Panc1 (cell line): ENCODE results near the gene SERPINF2. TPM values are rescaled to one million over a fixed set of nuclear protein-coding genes. Genes with fewer than 3 reads are reported as not detected.

ENCODE experiments used
- ATAC-seq: fragments of 200-7000 bp; cut with Tn5 transposase; 2 replicates; pipeline ENCODE4 v1.9.1; 2020; ENCODE audit warnings: mild to moderate bottlenecking, moderate library complexity
- BruUV-seq: library from RNA; stranded (reverse); fragments of 400-500 nt; replicated peaks from 2 replicates; lab custom pipeline; 2021; lab: Mats Ljungman, UMichigan
- CTCF ChIA-PET: fragments of 300-600 bp; sonication (Branson Sonifier 250); formaldehyde crosslinking; loops from one replicate; lab custom pipeline; 2022; ENCODE audit warnings: antibody characterized with exemption; lab: Charles Lee
- POLR2A ChIA-PET: fragments of 300-600 bp; sonication (Branson Sonifier 250); formaldehyde crosslinking; loops from one replicate; lab custom pipeline; 2022; ENCODE audit warnings: antibody characterized with exemption; lab: Charles Lee
- DNase-seq: peaks from one replicate; pipeline ENCODE4 v3.0.0-alpha.2; 2010; ENCODE audit warnings: low read depth, low spot score
- H3K27ac ChIP-seq: 2 replicates; pipeline ENCODE4 v1.5.1; 2011; ENCODE audit warnings: mild to moderate bottlenecking, low read length, inconsistent platforms
- H3K27me3 ChIP-seq: fragments of 200-500 bp; sonication (Bioruptor generic); 2 replicates; pipeline ENCODE4 v1.6.0; 2014; ENCODE audit warnings: low read length, inconsistent platforms; ENCODE audit not compliant: control insufficient read depth, insufficient read depth
- H3K36me3 ChIP-seq: fragments of 200-500 bp; sonication (Bioruptor generic); 2 replicates; pipeline ENCODE4 v1.5.1; 2014; ENCODE audit warnings: inconsistent platforms, mild to moderate bottlenecking, low read length, moderate library complexity; ENCODE audit not compliant: control insufficient read depth, insufficient read depth
- H3K4me1 ChIP-seq: 2 replicates; pipeline ENCODE4 v1.5.1; 2011; ENCODE audit warnings: inconsistent platforms, mild to moderate bottlenecking, low read length, moderate library complexity; ENCODE audit not compliant: control insufficient read depth, insufficient read depth
- H3K4me3 ChIP-seq, 2 experiments: 2 replicates each; pipeline ENCODE4 v1.5.1; 2011 to 2012; ENCODE audit warnings: low read depth in 2 of 2, low read length in 2 of 2, mild to moderate bottlenecking in 2 of 2, inconsistent platforms in 1 of 2, moderate library complexity in 1 of 2
- H3K9me3 ChIP-seq: fragments of 200-500 bp; sonication (Bioruptor generic); 2 replicates; pipeline ENCODE4 v1.5.1; 2014; ENCODE audit warnings: low read depth, mild to moderate bottlenecking, inconsistent platforms, low read length, moderate library complexity; ENCODE audit not compliant: control insufficient read depth, insufficient read depth
- POLR2AphosphoS5 ChIP-seq: IDR thresholded peaks from 2 replicates; pipeline ENCODE4 v1.6.1; 2012; ENCODE audit warnings: mild to moderate bottlenecking, low read depth, low read length, moderate library complexity
- SIN3A ChIP-seq: IDR thresholded peaks from 2 replicates; pipeline ENCODE4 v1.6.1; 2012; ENCODE audit warnings: low read depth, mild to moderate bottlenecking, low read length, moderate library complexity, borderline replicate concordance; ENCODE audit not compliant: insufficient read depth
- TCF7L2 ChIP-seq: IDR thresholded peaks from 2 replicates; pipeline ENCODE4 v1.6.1; 2011; ENCODE audit warnings: mild to moderate bottlenecking, low read depth, low read length, inconsistent platforms
- in situ Hi-C: cut with HindIII; loops from 2 replicates; pipeline ENCODE4 v1.10.0; 2016; ENCODE audit warnings: low sequenced_read_pairs, low pct_unique_long_range_greater_than_20kb
- intact Hi-C: fragments of 100-400 bp; cut with micrococcal nuclease; formaldehyde crosslinking; loops from one replicate; pipeline ENCODE4 v1.10.0; 2022; ENCODE audit not compliant: unreplicated experiment
- total RNA-seq: library from RNA; stranded (reverse); gene quantifications from one replicate; pipeline ENCODE4 v1.2.1, GENCODE V29; 2021; ENCODE audit not compliant: unreplicated experiment
- TF ChIP-seq, protein P1 (sequence below), 2 experiments: IDR thresholded peaks; 2 replicates each; pipeline ENCODE4 v1.6.1; 2011 to 2012; ENCODE audit warnings: low read depth in 2 of 2, control low read depth in 1 of 2, low read length in 1 of 2, mild to moderate bottlenecking in 1 of 2, moderate library complexity in 1 of 2; ENCODE audit not compliant: insufficient read depth in 1 of 2
- TF ChIP-seq, protein P2 (sequence below): fragments of 450-650 bp; IDR thresholded peaks from 2 replicates; pipeline ENCODE4 v1.5.1; 2017; ENCODE audit warnings: mild to moderate bottlenecking

The SERPINF2 gene
- total RNA-seq, 1 experiment from 2014 or later, result 0.77 TPM

DNA sequence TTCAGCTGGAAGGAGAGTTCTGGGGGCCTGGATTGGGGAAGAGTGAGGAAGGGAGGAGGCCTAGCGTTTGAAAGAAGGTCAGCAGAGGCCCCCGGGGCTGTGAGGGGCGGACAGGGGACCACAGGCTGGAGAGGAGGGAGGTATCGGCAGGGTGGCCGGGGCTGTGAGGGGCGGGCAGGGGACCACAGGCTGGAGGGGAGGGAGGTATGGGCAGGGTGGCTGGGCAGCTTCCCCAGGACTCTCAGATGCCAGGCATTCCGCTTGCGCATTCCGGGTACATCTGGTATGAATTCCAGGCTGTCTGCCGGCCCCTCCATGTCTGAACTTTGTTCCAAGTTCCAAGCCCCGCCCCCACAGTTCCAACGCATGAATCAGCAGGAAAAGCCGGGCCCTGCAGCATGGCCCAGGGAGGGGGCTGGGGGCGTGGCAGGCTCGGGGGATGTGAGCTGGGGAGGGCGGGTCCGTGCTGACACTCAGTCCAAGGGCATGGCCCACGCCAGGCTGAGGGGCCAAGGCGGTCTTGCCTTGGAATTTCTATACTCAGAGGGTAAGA, 28.2 kb upstream of the SERPINF2 start:
- H3K27me3 ChIP-seq, result no peaks in the 10 kb centered on the region
- TF ChIP-seq SIN3A (no peak), TCF7L2 (no peak), POLR2AphosphoS5 (no peak)
- TF ChIP-seq, protein P1, sequence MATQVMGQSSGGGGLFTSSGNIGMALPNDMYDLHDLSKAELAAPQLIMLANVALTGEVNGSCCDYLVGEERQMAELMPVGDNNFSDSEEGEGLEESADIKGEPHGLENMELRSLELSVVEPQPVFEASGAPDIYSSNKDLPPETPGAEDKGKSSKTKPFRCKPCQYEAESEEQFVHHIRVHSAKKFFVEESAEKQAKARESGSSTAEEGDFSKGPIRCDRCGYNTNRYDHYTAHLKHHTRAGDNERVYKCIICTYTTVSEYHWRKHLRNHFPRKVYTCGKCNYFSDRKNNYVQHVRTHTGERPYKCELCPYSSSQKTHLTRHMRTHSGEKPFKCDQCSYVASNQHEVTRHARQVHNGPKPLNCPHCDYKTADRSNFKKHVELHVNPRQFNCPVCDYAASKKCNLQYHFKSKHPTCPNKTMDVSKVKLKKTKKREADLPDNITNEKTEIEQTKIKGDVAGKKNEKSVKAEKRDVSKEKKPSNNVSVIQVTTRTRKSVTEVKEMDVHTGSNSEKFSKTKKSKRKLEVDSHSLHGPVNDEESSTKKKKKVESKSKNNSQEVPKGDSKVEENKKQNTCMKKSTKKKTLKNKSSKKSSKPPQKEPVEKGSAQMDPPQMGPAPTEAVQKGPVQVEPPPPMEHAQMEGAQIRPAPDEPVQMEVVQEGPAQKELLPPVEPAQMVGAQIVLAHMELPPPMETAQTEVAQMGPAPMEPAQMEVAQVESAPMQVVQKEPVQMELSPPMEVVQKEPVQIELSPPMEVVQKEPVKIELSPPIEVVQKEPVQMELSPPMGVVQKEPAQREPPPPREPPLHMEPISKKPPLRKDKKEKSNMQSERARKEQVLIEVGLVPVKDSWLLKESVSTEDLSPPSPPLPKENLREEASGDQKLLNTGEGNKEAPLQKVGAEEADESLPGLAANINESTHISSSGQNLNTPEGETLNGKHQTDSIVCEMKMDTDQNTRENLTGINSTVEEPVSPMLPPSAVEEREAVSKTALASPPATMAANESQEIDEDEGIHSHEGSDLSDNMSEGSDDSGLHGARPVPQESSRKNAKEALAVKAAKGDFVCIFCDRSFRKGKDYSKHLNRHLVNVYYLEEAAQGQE (IDR thresholded peaks at IDR 0.05; ENCODE audit: insufficient read depth in 1 of 2, low read depth in 2 of 2, low read length in 1 of 2), result no peak
- TF ChIP-seq, protein P2, sequence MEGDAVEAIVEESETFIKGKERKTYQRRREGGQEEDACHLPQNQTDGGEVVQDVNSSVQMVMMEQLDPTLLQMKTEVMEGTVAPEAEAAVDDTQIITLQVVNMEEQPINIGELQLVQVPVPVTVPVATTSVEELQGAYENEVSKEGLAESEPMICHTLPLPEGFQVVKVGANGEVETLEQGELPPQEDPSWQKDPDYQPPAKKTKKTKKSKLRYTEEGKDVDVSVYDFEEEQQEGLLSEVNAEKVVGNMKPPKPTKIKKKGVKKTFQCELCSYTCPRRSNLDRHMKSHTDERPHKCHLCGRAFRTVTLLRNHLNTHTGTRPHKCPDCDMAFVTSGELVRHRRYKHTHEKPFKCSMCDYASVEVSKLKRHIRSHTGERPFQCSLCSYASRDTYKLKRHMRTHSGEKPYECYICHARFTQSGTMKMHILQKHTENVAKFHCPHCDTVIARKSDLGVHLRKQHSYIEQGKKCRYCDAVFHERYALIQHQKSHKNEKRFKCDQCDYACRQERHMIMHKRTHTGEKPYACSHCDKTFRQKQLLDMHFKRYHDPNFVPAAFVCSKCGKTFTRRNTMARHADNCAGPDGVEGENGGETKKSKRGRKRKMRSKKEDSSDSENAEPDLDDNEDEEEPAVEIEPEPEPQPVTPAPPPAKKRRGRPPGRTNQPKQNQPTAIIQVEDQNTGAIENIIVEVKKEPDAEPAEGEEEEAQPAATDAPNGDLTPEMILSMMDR, result no peak
- CTCF ChIA-PET, result no interaction called here
- no peaks in the 10 kb centered on the region for H3K9me3 ChIP-seq
- ATAC-seq (0 out of 2 replicates have a peak, but pooled peaks have one; percentile 18), DNase-seq (no peak)
- H3K4me1 ChIP-seq, result peaks cover 49% of the 10 kb centered on the region
- no TSS peak for BruUV-seq
- intact Hi-C loops (no loop called here), in situ Hi-C loops (no loop called here)
- POLR2A ChIA-PET, result no interaction called here
- H3K36me3 ChIP-seq, result peaks cover 4% of the 10 kb centered on the region; the same call in 1 of the 2 replicates
- peak overlapping the region; percentile 80 for H3K27ac ChIP-seq
- peak overlapping the region; percentile 73 to 78 for H3K4me3 ChIP-seq

DNA sequence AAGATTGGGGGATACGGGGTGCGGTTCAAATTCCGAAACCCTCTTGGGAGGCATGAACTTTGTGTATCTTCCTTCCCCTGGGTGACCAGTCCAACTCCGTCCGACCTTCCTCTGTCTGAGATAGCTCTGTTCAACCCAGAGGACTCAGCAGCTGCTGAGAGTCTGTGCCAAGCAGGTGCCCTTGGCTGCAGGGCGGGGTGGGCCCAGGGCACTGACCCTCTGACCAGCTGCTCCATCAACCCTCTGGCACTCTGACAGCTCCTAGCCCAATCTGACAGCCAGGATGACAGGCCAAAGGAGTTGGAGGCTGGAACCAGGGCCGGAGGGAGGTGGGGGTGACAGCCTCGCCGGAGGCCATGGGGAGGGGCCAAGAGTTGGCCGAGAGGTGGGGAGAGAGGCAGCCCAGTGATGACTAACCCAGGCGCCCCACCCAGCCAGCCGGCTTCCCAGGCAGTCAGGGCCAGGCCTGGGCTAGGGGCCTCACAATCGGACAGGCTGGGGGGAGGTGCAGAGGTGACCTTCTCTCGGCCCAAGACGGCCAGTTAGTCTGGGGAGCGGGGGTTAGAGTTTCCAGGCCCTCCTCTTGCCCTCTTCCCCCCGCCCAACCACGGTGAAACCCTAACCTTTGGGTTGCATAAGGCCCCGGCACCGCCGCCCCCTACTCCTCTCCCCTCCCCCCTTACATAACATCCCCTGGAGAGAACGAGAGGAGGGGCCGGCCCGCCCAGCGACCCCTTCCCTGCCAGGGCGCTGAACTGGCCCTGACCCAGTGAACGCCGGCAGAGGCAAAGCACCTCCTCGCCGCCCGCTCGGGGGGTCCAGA, 27.5 kb upstream of the SERPINF2 start:
- peak overlapping the region; percentile 80 for H3K27ac ChIP-seq
- H3K36me3 ChIP-seq, result peaks cover 4% of the 10 kb centered on the region; the same call in 1 of the 2 replicates
- TF ChIP-seq TCF7L2, result no peak
- TF ChIP-seq, protein P1 (IDR thresholded peaks at IDR 0.05; ENCODE audit: insufficient read depth in 1 of 2, low read depth in 2 of 2, low read length in 1 of 2), result no peak
- peak; percentile 90; the same call in 1 of the 2 replicates for TF ChIP-seq SIN3A
- ChIA-PET POLR2A (no interaction called here), CTCF (no interaction called here)
- in situ Hi-C loops, result no loop called here
- intact Hi-C loops, result no loop called here
- peaks cover 49% of the 10 kb centered on the region for H3K4me1 ChIP-seq
- no TSS peak for BruUV-seq
- H3K27me3 ChIP-seq, result no peaks in the 10 kb centered on the region
- ATAC-seq (no peak; the same call in 1 of the 2 replicates), DNase-seq (no peak)
- H3K4me3 ChIP-seq, result peak overlapping the region; percentile 73 to 78
- H3K9me3 ChIP-seq, result no peaks in the 10 kb centered on the region
